ENCODE measurements around the gene FUT6.

DNA sequence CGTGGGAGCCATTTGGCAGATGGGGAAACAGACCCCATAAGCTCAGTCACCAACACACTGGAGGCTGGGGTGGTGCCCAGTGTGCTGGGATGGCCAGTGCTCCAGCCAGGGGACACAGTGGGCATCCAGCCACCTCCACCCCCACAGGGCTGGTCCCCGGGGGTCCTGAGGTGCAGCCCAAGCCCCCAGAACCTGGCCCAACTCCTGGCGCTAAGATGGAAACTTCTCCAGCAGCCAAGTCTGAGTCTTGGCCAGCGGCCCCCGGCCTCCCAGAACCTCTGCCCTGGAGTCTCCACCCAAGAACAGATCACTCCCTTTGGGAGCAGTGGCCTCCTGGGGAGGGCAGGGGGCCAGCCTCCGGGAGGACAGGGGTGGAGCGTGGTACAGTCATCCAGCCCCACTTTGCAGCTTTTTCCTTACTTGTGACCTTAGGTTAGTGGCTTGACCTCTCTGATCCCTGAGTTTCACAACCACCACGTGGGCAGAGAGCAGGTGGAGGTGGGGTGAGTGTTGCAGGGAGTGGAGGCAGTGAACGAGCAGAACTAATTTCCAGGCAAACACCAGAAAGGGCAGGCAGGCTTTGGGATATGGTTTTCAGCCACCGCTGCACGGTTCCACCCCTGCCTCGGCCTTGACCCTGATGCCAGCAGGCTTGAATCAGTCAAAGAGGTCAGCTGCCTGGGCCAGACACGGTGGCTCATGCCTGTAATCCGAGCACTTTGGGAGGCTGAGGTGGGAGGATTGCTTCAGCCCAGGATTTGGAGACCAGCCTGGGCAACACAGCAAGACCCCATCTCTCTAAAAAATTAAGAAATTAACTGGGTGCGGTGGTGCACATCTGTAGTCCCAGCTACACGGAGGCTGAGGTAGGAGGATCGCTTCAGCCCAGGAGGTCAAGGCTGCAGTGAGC lies 38.9 kb downstream of the FUT6 start:
- TF ChIP-seq EZH2 (IDR thresholded peaks at IDR 0.05; ENCODE audit: insufficient read depth, poor library complexity, severe bottlenecking) (no peak), EZH2phosphoT487 (IDR thresholded peaks at IDR 0.05; ENCODE audit: insufficient read depth, low read depth) (no peak)

All from GM23248 (cell line).